Uterus (tissue), 2 donors: ENCODE data around the gene SET.

Experiments
- POLR2A ChIP-seq, 2 donors: fragments of 450-650 bp; IDR thresholded peaks; one replicate each; pipeline ENCODE4 v1.6.1; 2016; ENCODE audit warnings: antibody characterized with exemption in 2 of 2, mild to moderate bottlenecking in 1 of 2, moderate library complexity in 1 of 2
- TF ChIP-seq, protein P1 (sequence below), 4 experiments: fragments of 200-600 bp in 2 of 4; fragments of 450-650 bp in 2 of 4; sonication (generic) in 2 of 4; IDR thresholded peaks; one replicate each; pipeline ENCODE4 v1.5.1; 2016 to 2019; ENCODE audit warnings: antibody characterized with exemption in 4 of 4, mild to moderate bottlenecking in 2 of 4, moderate library complexity in 1 of 4

DNA sequence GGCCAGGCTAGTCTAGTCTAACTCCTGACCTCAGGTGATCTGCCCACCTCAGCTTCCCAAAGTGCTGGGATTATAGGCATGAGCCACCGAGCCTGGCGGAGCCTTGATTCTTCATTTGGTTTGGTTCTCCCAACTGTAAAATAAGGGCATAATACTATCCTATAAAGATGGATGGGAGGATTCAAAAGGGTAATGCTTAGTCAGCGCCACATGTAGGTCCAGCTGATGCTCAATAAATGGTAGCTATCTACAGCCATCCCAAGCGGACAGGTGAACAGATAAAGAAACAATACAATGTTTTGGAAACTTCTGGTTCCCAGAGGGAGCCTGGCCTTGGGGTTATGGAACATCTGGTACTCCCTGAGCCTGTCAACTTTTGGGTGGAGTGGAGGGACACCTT lies 13.6 kb upstream of the SET start:
- TF ChIP-seq, protein P1, sequence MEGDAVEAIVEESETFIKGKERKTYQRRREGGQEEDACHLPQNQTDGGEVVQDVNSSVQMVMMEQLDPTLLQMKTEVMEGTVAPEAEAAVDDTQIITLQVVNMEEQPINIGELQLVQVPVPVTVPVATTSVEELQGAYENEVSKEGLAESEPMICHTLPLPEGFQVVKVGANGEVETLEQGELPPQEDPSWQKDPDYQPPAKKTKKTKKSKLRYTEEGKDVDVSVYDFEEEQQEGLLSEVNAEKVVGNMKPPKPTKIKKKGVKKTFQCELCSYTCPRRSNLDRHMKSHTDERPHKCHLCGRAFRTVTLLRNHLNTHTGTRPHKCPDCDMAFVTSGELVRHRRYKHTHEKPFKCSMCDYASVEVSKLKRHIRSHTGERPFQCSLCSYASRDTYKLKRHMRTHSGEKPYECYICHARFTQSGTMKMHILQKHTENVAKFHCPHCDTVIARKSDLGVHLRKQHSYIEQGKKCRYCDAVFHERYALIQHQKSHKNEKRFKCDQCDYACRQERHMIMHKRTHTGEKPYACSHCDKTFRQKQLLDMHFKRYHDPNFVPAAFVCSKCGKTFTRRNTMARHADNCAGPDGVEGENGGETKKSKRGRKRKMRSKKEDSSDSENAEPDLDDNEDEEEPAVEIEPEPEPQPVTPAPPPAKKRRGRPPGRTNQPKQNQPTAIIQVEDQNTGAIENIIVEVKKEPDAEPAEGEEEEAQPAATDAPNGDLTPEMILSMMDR (IDR thresholded peaks at IDR 0.05): no peak
- TF ChIP-seq POLR2A (IDR thresholded peaks at IDR 0.05): no peak
